Measurements from ENCODE around the gene SRF. TPM values are rescaled to one million over a fixed set of nuclear protein-coding genes. Genes with fewer than 3 reads are reported as not detected.

The SRF gene
- total and polyA plus RNA-seq, 2 donors, result 18.1 to 25.5 TPM

DNA sequence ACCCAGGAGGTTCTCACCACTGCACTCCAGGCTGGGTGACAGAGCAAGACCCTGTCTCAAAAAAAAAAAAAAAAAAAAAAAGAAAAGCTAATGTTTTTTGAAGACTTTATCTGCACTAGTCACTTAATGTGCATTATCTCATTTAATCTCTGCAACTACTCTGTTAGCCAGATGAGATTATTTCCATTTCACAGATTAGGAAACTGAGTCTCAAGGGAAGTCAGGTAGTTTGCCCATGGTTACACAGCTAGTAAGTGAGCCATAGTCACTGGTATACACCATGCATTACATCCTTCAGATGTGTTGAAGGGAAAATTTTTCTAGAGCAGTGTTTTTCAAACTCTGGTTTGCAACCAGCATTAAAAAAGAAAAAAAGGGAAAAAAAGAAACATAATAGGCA is 7.2 kb upstream of the SRF start:
- no peak overlapping the region for H3K4me3 ChIP-seq (ENCODE audit: low read length in 2 of 2)
- H3K27me3 ChIP-seq (ENCODE audit: control insufficient read depth in 2 of 2, insufficient read depth in 1 of 2, low read length in 1 of 2), result no peaks in the 10 kb centered on the region
- DNase-seq (ENCODE audit: low read depth in 6 of 9, low spot score in 9 of 9), result no peak
- no peaks in the 10 kb centered on the region for H3K4me1 ChIP-seq (ENCODE audit: control insufficient read depth in 2 of 2, insufficient read depth in 2 of 2, low read length in 2 of 2)
- H3K36me3 ChIP-seq (ENCODE audit: control insufficient read depth in 2 of 2, insufficient read depth in 2 of 2, low read length in 1 of 2), result peaks cover 29 to 37% of the 10 kb centered on the region in 2 donors
- H3K9me3 ChIP-seq (ENCODE audit: control insufficient read depth in 2 of 2, insufficient read depth in 1 of 2, low read length in 1 of 2), result no peaks in the 10 kb centered on the region
- no peak overlapping the region for H3K27ac ChIP-seq (ENCODE audit: low read depth in 1 of 2, low read length in 1 of 2)

DNA sequence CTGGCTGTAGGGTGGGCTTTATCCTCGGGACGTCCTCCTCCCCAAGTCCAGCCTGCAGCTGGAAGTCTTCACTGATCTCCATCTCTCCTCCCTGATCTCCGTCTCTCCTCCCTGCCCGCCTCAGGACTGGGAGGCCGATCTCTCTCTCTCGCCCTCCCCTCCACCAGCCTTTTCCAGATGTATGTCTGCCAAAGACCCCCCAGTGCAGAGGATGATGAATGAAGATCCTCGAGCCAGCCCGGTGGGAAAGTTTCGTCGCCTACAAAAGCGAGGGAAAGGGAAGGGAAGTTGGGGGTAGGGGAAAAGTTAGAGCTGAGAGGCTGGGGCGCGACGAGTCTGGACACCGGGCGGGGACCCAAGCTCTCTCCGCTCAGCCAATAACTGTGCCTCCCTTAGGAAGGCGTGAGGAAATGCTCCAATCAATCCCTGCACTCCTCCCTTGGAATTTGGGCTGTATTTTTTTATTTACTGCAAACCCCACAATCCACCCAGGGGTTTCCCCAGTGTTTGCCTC is 595 bp upstream of the SRF start:
- Histone ChIP-seq H3K4me1 (ENCODE audit: control insufficient read depth in 2 of 2, insufficient read depth in 2 of 2, low read length in 2 of 2) (peaks cover 25 to 40% of the 10 kb centered on the region in 2 donors), H3K9me3 (ENCODE audit: control insufficient read depth in 2 of 2, insufficient read depth in 1 of 2, low read length in 1 of 2) (peaks cover 0 to 8% of the 10 kb centered on the region in 2 donors), H3K4me3 (ENCODE audit: low read length in 2 of 2) (peak overlapping the region; percentile 76 to 88), H3K36me3 (ENCODE audit: control insufficient read depth in 2 of 2, insufficient read depth in 2 of 2, low read length in 1 of 2) (peaks cover 4 to 15% of the 10 kb centered on the region in 2 donors), H3K27me3 (ENCODE audit: control insufficient read depth in 2 of 2, insufficient read depth in 1 of 2, low read length in 1 of 2) (peaks cover 0 to 2% of the 10 kb centered on the region in 2 donors), H3K27ac (ENCODE audit: low read depth in 1 of 2, low read length in 1 of 2) (peak overlapping the region; percentile 67 to 89)
- WGBS, result 4% methylated on average over 18 of the region's 18 CpGs
- DNase-seq (ENCODE audit: low read depth in 6 of 9, low spot score in 9 of 9), result peak in 1 of 9 donors; percentile 31

DNA sequence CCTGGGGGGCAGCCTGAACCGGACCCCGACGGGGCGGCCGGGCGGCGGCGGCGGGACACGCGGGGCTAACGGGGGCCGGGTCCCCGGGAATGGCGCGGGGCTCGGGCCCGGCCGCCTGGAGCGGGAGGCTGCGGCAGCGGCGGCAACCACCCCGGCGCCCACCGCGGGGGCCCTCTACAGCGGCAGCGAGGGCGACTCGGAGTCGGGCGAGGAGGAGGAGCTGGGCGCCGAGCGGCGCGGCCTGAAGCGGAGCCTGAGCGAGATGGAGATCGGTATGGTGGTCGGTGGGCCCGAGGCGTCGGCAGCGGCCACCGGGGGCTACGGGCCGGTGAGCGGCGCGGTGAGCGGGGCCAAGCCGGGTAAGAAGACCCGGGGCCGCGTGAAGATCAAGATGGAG is 636 bp downstream of the SRF start:
- peak overlapping the region; percentile 84 to 93 for H3K27ac ChIP-seq (ENCODE audit: low read depth in 1 of 2, low read length in 1 of 2)
- H3K4me3 ChIP-seq (ENCODE audit: low read length in 2 of 2), result peak overlapping the region; percentile 72 to 88
- under 1% methylated on average over 57 of the region's 57 CpGs for WGBS
- H3K36me3 ChIP-seq (ENCODE audit: control insufficient read depth in 2 of 2, insufficient read depth in 2 of 2, low read length in 1 of 2), result peaks cover 16 to 27% of the 10 kb centered on the region in 2 donors
- DNase-seq (ENCODE audit: low read depth in 6 of 9, low spot score in 9 of 9), result peak in 2 of 9 donors; percentile 37 to 46
- peaks cover 0 to 2% of the 10 kb centered on the region in 2 donors for H3K27me3 ChIP-seq (ENCODE audit: control insufficient read depth in 2 of 2, insufficient read depth in 1 of 2, low read length in 1 of 2)
- H3K9me3 ChIP-seq (ENCODE audit: control insufficient read depth in 2 of 2, insufficient read depth in 1 of 2, low read length in 1 of 2), result peaks cover 0 to 12% of the 10 kb centered on the region in 2 donors
- peaks cover 25 to 45% of the 10 kb centered on the region in 2 donors for H3K4me1 ChIP-seq (ENCODE audit: control insufficient read depth in 2 of 2, insufficient read depth in 2 of 2, low read length in 2 of 2)

DNA sequence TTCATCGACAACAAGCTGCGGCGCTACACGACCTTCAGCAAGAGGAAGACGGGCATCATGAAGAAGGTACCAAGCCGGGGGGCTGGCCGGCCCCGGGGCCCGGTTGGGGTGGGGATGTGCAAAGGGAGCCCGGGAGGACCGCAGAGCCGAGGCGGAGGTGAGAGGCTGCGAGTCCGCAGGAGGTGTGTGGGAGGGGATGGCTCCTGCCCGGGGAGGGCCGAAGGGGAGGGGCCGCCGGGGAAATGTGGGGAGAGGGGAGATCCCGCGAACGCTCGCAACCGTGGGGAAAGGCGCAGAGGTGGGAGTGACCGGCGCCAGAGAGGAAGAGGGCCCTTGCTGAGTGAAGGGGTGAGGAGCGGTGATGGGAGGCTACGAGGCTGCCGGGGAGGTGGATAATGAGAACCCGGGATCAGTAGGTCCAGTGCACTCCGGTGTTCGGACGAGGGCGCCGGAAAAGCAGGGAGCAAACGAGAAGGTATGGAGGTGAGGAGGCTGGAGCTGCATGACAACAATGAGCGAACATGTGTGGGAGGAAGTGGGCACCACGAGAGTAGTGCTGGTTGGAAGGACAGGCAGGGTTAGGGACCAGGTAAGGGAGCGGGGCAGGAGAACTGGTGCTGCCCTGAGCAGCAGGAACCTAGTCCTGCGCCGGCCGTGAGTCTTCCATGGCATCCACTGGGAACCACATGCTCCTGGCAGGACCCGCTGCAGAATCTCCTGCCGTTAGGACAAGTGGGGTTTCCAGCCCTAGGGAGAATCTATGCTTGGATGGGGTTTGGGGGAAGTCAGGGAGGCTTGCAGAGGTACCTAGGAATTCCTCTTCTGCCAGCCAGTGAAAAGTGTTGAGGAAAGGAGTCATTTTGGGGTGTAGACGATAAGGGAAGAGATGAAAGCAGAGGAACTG is 1.3 kb downstream of the SRF start:
- peaks cover 0 to 12% of the 10 kb centered on the region in 2 donors for H3K9me3 ChIP-seq (ENCODE audit: control insufficient read depth in 2 of 2, insufficient read depth in 1 of 2, low read length in 1 of 2)
- H3K36me3 ChIP-seq (ENCODE audit: control insufficient read depth in 2 of 2, insufficient read depth in 2 of 2, low read length in 1 of 2), result peaks cover 16 to 30% of the 10 kb centered on the region in 2 donors
- H3K27ac ChIP-seq (ENCODE audit: low read depth in 1 of 2, low read length in 1 of 2), result peak overlapping the region; percentile 70 to 93
- H3K4me3 ChIP-seq (ENCODE audit: low read length in 2 of 2), result peak overlapping the region; percentile 72 to 88
- peaks cover 0 to 2% of the 10 kb centered on the region in 2 donors for H3K27me3 ChIP-seq (ENCODE audit: control insufficient read depth in 2 of 2, insufficient read depth in 1 of 2, low read length in 1 of 2)
- peak in 3 of 9 donors; percentile 35 to 60 (median 49) for DNase-seq (ENCODE audit: low read depth in 6 of 9, low spot score in 9 of 9)
- peaks cover 25 to 45% of the 10 kb centered on the region in 2 donors for H3K4me1 ChIP-seq (ENCODE audit: control insufficient read depth in 2 of 2, insufficient read depth in 2 of 2, low read length in 2 of 2)
- WGBS, result 5% methylated on average over 46 of the region's 46 CpGs

DNA sequence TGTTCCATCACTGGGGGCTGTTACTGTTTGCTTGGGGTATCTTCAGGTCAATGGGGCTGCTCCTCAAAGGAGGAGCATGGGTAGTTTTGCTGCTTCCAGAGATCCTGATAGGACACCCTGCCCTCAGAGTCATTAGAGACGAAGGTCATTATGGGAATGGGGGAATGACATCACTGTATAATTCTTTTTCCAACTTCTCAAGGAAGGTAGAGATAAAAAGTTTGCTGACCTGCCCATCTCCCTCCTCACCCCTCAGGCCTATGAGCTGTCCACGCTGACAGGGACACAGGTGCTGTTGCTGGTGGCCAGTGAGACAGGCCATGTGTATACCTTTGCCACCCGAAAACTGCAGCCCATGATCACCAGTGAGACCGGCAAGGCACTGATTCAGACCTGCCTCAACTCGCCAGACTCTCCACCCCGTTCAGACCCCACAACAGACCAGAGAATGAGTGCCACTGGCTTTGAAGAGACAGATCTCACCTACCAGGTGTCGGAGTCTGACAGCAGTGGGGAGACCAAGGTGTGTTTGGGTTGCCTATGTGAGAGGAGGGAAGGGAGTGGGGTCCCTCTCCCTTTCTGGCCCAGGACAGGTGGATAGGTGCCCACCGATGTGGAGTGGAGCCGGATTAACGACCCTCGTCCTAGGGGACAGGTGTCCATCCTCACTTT is 2.7 kb downstream of the SRF start:
- WGBS, result 95% methylated on average over 11 of the region's 11 CpGs
- H3K4me1 ChIP-seq (ENCODE audit: control insufficient read depth in 2 of 2, insufficient read depth in 2 of 2, low read length in 2 of 2), result peaks cover 25 to 45% of the 10 kb centered on the region in 2 donors
- peak overlapping the region; percentile 50 to 72 for H3K4me3 ChIP-seq (ENCODE audit: low read length in 2 of 2)
- peaks cover 0 to 12% of the 10 kb centered on the region in 2 donors for H3K9me3 ChIP-seq (ENCODE audit: control insufficient read depth in 2 of 2, insufficient read depth in 1 of 2, low read length in 1 of 2)
- DNase-seq (ENCODE audit: low read depth in 6 of 9, low spot score in 9 of 9), result peak in 1 of 9 donors; percentile 23
- H3K27me3 ChIP-seq (ENCODE audit: control insufficient read depth in 2 of 2, insufficient read depth in 1 of 2, low read length in 1 of 2), result peaks cover 0 to 2% of the 10 kb centered on the region in 2 donors
- H3K27ac ChIP-seq (ENCODE audit: low read depth in 1 of 2, low read length in 1 of 2), result peak overlapping the region; percentile 66 to 75
- H3K36me3 ChIP-seq (ENCODE audit: control insufficient read depth in 2 of 2, insufficient read depth in 2 of 2, low read length in 1 of 2), result peaks cover 24 to 40% of the 10 kb centered on the region in 2 donors

DNA sequence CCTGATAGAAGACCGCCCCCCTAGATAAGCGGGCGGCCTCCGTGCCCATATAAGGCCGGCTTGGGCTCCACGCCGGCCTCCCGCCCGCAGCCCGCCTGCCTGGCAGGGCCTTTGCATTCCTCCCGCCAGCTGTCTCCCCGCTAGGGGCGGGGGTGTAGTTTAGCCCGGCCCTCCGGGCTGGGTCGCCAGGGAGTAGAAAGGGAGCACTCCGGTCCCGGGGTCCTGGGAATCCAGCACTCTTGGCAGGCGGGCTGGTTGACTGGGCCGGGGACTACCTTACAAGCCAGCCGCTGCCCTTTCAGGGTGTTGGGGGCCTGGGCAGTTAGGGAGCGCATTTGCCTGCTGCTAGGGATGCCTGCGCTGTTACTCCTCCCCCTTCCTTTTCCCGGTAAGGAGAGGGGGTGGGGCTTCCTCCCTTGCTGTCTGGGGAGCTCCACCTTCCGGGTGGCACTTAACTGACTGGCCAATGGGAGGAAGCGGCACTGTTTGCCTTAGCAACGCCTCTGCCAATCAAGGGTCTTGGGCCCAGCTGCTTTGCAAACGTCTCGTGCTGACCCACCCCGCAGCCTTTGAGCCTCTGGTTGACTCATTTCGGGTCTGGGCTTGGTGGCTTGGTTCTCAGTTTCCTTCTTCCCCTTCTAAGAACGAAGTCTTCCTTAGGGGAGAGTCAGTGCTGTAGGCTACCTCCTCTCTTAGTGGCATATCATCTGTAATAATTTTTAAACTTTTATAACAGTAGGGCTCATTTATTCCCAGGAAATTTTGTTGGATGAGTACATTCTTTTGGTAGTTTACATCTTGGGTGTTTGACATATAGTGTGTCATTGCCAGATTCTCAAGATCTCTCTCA is 3.4 kb downstream of the SRF start:
- Histone ChIP-seq H3K4me3 (ENCODE audit: low read length in 2 of 2) (peak overlapping the region; percentile 30 to 50), H3K9me3 (ENCODE audit: control insufficient read depth in 2 of 2, insufficient read depth in 1 of 2, low read length in 1 of 2) (peaks cover 0 to 12% of the 10 kb centered on the region in 2 donors), H3K4me1 (ENCODE audit: control insufficient read depth in 2 of 2, insufficient read depth in 2 of 2, low read length in 2 of 2) (peaks cover 25 to 45% of the 10 kb centered on the region in 2 donors), H3K27ac (ENCODE audit: low read depth in 1 of 2, low read length in 1 of 2) (peak overlapping the region; percentile 66 to 79), H3K27me3 (ENCODE audit: control insufficient read depth in 2 of 2, insufficient read depth in 1 of 2, low read length in 1 of 2) (peaks cover 0 to 2% of the 10 kb centered on the region in 2 donors), H3K36me3 (ENCODE audit: control insufficient read depth in 2 of 2, insufficient read depth in 2 of 2, low read length in 1 of 2) (peaks cover 32 to 48% of the 10 kb centered on the region in 2 donors)
- peak; percentile 87 to 97 (median 93) for DNase-seq (ENCODE audit: low read depth in 6 of 9, low spot score in 9 of 9)
- WGBS, result 13% methylated on average over 32 of the region's 32 CpGs

DNA sequence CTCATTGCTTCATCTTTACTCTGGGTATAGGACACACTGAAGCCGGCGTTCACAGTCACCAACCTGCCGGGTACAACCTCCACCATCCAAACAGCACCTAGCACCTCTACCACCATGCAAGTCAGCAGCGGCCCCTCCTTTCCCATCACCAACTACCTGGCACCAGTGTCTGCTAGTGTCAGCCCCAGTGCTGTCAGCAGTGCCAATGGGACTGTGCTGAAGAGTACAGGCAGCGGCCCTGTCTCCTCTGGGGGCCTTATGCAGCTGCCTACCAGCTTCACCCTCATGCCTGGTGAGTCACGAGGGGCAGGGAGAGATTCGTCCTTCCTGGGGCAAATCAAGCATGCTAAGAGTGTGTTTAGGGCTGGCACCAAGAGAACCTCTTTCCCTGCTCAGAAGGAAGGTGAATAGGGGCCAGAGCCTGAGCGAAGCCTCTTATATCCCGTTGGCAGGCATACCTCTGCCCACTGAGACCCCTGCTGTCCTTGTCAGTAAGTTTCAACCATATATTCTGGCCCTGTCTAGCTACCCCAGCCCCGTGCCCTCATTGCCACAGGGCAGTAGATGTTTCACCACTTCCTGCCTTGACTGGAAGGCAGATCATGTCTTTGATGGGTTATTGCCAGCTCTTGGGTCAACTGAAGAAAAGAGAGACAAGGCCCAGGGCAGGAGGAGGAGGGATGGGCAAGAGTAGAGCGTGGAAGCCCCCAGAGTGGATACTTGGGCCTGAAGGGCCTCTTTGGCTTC is 4.8 kb downstream of the SRF start:
- 98% methylated on average over 11 of the region's 11 CpGs for WGBS
- H3K9me3 ChIP-seq (ENCODE audit: control insufficient read depth in 2 of 2, insufficient read depth in 1 of 2, low read length in 1 of 2), result peaks cover 0 to 5% of the 10 kb centered on the region in 2 donors
- no peaks in the 10 kb centered on the region for H3K27me3 ChIP-seq (ENCODE audit: control insufficient read depth in 2 of 2, insufficient read depth in 1 of 2, low read length in 1 of 2)
- H3K4me3 ChIP-seq (ENCODE audit: low read length in 2 of 2), result no peak overlapping the region
- peaks cover 20 to 37% of the 10 kb centered on the region in 2 donors for H3K4me1 ChIP-seq (ENCODE audit: control insufficient read depth in 2 of 2, insufficient read depth in 2 of 2, low read length in 2 of 2)
- no peak for DNase-seq (ENCODE audit: low read depth in 6 of 9, low spot score in 9 of 9)
- peaks cover 38 to 50% of the 10 kb centered on the region in 2 donors for H3K36me3 ChIP-seq (ENCODE audit: control insufficient read depth in 2 of 2, insufficient read depth in 2 of 2, low read length in 1 of 2)
- no peak overlapping the region for H3K27ac ChIP-seq (ENCODE audit: low read depth in 1 of 2, low read length in 1 of 2)

DNA sequence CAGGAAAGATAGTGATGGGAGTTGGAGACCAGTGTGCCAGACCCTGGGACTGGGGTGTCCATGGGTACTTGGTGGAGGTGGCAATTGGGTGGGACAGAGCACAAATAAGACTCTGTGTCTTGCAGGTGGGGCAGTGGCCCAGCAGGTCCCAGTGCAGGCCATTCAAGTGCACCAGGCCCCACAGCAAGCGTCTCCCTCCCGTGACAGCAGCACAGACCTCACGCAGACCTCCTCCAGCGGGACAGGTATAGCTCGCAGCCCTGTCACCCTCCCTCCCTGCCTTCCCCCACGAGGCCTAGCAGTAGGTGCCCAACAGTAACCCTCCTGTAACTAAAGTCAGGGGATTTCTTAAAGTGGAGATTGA is 5.3 kb downstream of the SRF start:
- H3K9me3 ChIP-seq (ENCODE audit: control insufficient read depth in 2 of 2, insufficient read depth in 1 of 2, low read length in 1 of 2), result peaks cover 0 to 4% of the 10 kb centered on the region in 2 donors
- H3K36me3 ChIP-seq (ENCODE audit: control insufficient read depth in 2 of 2, insufficient read depth in 2 of 2, low read length in 1 of 2), result peaks cover 38 to 50% of the 10 kb centered on the region in 2 donors
- whole genome bisulfite sequencing, result 97% methylated on average over 6 of the region's 6 CpGs
- H3K27ac ChIP-seq (ENCODE audit: low read depth in 1 of 2, low read length in 1 of 2), result no peak overlapping the region
- peaks cover 22 to 40% of the 10 kb centered on the region in 2 donors for H3K4me1 ChIP-seq (ENCODE audit: control insufficient read depth in 2 of 2, insufficient read depth in 2 of 2, low read length in 2 of 2)
- no peaks in the 10 kb centered on the region for H3K27me3 ChIP-seq (ENCODE audit: control insufficient read depth in 2 of 2, insufficient read depth in 1 of 2, low read length in 1 of 2)
- DNase-seq (ENCODE audit: low read depth in 6 of 9, low spot score in 9 of 9), result no peak
- H3K4me3 ChIP-seq (ENCODE audit: low read length in 2 of 2), result no peak overlapping the region

All from thymus (tissue), 11 donors.